ENCODE data around the gene SEMA3F.

Gene SEMA3F

DNA sequence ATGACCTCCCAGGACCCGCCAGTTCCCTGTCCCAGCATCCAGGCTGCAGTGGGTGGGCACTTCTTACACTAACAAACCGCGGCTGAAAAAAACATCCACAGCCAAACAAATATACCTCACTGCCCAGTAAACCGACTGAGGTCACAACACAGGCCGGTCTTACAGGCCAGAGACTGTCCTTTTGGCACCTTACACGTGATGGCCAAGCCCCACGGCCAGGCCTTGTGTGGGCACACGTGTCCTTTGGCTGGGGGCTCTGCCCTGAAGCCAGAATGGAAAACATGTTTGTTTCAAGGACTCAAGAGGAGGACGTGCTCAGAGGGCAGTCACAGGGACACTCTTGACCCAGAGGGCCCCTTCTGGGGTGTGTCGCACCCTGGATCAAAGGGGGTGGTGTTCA is 59.7 kb downstream of the SEMA3F start:
- TF ChIP-seq, protein P1, sequence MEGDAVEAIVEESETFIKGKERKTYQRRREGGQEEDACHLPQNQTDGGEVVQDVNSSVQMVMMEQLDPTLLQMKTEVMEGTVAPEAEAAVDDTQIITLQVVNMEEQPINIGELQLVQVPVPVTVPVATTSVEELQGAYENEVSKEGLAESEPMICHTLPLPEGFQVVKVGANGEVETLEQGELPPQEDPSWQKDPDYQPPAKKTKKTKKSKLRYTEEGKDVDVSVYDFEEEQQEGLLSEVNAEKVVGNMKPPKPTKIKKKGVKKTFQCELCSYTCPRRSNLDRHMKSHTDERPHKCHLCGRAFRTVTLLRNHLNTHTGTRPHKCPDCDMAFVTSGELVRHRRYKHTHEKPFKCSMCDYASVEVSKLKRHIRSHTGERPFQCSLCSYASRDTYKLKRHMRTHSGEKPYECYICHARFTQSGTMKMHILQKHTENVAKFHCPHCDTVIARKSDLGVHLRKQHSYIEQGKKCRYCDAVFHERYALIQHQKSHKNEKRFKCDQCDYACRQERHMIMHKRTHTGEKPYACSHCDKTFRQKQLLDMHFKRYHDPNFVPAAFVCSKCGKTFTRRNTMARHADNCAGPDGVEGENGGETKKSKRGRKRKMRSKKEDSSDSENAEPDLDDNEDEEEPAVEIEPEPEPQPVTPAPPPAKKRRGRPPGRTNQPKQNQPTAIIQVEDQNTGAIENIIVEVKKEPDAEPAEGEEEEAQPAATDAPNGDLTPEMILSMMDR (conservative IDR thresholded peaks at IDR 0.05; ENCODE audit: low read depth, low read length) = no peak

DNA sequence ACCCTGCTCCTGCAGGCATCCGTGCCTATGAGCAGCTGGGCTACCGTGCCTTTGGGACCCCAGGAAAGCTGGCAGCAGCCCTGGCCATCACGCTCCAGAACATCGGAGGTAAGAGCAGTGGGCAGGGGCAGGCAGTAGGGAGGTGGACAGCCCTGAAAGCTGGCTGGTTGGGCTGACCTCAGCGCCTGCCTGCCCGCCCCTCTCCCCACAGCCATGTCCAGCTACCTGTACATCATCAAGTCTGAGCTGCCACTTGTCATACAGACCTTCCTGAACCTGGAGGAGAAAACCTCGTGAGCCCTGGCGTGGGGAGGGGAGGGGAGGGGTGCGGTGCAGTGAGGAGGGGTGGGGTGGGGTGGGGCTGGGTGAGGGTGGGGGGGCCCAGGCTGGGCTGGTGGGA is 60.4 kb downstream of the SEMA3F start:
- Histone ChIP-seq H3K27ac (no peak overlapping the region), H3K4me3 (IDR thresholded peaks at IDR 0.05; ENCODE audit: insufficient read depth, low read depth, low read length) (no peak overlapping the region), H3K79me2 (ENCODE audit: insufficient read depth, low read depth) (no peaks in the 10 kb centered on the region), H3K4me2 (no peak overlapping the region), H3K27me3 (ENCODE audit: insufficient read depth, low read depth) (peaks cover 9% of the 10 kb centered on the region; the same call in 1 of the 2 replicates), H3K4me1 (ENCODE audit: low read depth, poor library complexity, severe bottlenecking) (no peaks in the 10 kb centered on the region), H3K9ac (no peak overlapping the region), H4K20me1 (ENCODE audit: insufficient read depth) (no peaks in the 10 kb centered on the region), H2AFZ (ENCODE audit: low read depth) (no peak overlapping the region), H3K36me3 (ENCODE audit: insufficient read depth) (no peaks in the 10 kb centered on the region)
- TF ChIP-seq, protein P1 (conservative IDR thresholded peaks at IDR 0.05; ENCODE audit: low read depth, low read length) = no peak

More for the DNA sequence above, 59.7 kb downstream of the SEMA3F start:
- no peak overlapping the region for H2AFZ ChIP-seq (ENCODE audit: low read depth)
- H3K36me3 ChIP-seq (ENCODE audit: insufficient read depth) = no peaks in the 10 kb centered on the region
- no peak overlapping the region for H3K9ac ChIP-seq
- H3K79me2 ChIP-seq (ENCODE audit: insufficient read depth, low read depth) = no peaks in the 10 kb centered on the region
- no peak overlapping the region for H3K27ac ChIP-seq
- H3K4me3 ChIP-seq (IDR thresholded peaks at IDR 0.05; ENCODE audit: insufficient read depth, low read depth, low read length) = no peak overlapping the region
- no peak overlapping the region for H3K4me2 ChIP-seq
- H3K27me3 ChIP-seq (ENCODE audit: insufficient read depth, low read depth) = peaks cover 9% of the 10 kb centered on the region; the same call in 1 of the 2 replicates
- H3K4me1 ChIP-seq (ENCODE audit: low read depth, poor library complexity, severe bottlenecking) = no peaks in the 10 kb centered on the region
- no peaks in the 10 kb centered on the region for H4K20me1 ChIP-seq (ENCODE audit: insufficient read depth)

DNA sequence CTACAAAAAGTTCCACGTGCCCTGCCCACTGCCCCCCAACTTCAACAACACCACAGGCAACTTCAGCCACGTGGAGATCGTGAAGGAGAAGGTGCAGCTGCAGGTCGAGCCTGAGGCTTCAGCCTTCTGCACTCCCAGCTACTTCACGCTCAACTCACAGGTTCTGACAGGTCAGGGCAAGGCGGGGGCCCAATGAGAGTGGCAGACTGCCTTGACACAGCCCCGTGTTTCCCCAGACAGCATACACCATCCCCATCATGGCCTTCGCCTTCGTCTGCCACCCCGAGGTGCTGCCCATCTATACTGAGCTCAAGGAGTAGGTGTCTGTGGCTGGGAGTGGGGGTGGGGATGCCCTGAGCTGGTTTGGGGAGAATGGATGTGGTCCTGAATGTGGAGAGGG is 62.6 kb downstream of the SEMA3F start:
- Histone ChIP-seq H3K4me3 (IDR thresholded peaks at IDR 0.05; ENCODE audit: insufficient read depth, low read depth, low read length) (no peak overlapping the region), H3K79me2 (ENCODE audit: insufficient read depth, low read depth) (no peaks in the 10 kb centered on the region), H3K27ac (no peak overlapping the region), H2AFZ (ENCODE audit: low read depth) (no peak overlapping the region), H3K9ac (no peak overlapping the region), H3K27me3 (ENCODE audit: insufficient read depth, low read depth) (peaks cover 9% of the 10 kb centered on the region; the same call in 1 of the 2 replicates), H4K20me1 (ENCODE audit: insufficient read depth) (no peaks in the 10 kb centered on the region), H3K4me2 (no peak overlapping the region), H3K36me3 (ENCODE audit: insufficient read depth) (no peaks in the 10 kb centered on the region), H3K4me1 (ENCODE audit: low read depth, poor library complexity, severe bottlenecking) (no peaks in the 10 kb centered on the region)
- TF ChIP-seq, protein P1 (conservative IDR thresholded peaks at IDR 0.05; ENCODE audit: low read depth, low read length) = no peak

DNA sequence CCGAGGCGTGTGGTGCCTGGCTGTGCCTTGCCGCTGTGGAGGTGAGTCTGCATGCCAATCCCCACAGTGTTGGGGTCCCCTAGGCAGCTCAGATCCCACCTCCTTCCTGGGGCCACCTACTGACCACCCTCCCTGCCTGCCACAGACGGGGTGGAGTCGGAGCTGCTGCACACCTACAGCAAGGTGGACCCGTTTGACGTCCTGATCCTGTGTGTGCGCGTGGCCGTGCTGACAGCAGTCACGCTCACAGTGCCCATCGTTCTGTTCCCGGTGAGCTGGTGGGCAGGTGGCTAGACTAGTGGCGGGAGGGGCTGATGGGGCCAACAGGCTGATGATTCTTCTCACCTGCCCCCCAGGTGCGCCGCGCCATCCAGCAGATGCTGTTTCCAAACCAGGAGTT is 63.3 kb downstream of the SEMA3F start:
- H3K36me3 ChIP-seq (ENCODE audit: insufficient read depth) = no peaks in the 10 kb centered on the region

More for the DNA sequence above, 63.3 kb downstream of the SEMA3F start:
- H3K9ac ChIP-seq = no peak overlapping the region
- no peak overlapping the region for H2AFZ ChIP-seq (ENCODE audit: low read depth)
- no peaks in the 10 kb centered on the region for H3K4me1 ChIP-seq (ENCODE audit: low read depth, poor library complexity, severe bottlenecking)
- H3K4me3 ChIP-seq (IDR thresholded peaks at IDR 0.05; ENCODE audit: insufficient read depth, low read depth, low read length) = no peak overlapping the region
- no peaks in the 10 kb centered on the region for H4K20me1 ChIP-seq (ENCODE audit: insufficient read depth)
- H3K27me3 ChIP-seq (ENCODE audit: insufficient read depth, low read depth) = peaks cover 9% of the 10 kb centered on the region; the same call in 1 of the 2 replicates
- TF ChIP-seq, protein P1 (conservative IDR thresholded peaks at IDR 0.05; ENCODE audit: low read depth, low read length) = no peak
- H3K27ac ChIP-seq = no peak overlapping the region
- H3K4me2 ChIP-seq = no peak overlapping the region
- H3K79me2 ChIP-seq (ENCODE audit: insufficient read depth, low read depth) = no peaks in the 10 kb centered on the region

Data from KMS-11 (cell line).